Measurements from ENCODE around the gene ACSF2.

Gene ACSF2

DNA sequence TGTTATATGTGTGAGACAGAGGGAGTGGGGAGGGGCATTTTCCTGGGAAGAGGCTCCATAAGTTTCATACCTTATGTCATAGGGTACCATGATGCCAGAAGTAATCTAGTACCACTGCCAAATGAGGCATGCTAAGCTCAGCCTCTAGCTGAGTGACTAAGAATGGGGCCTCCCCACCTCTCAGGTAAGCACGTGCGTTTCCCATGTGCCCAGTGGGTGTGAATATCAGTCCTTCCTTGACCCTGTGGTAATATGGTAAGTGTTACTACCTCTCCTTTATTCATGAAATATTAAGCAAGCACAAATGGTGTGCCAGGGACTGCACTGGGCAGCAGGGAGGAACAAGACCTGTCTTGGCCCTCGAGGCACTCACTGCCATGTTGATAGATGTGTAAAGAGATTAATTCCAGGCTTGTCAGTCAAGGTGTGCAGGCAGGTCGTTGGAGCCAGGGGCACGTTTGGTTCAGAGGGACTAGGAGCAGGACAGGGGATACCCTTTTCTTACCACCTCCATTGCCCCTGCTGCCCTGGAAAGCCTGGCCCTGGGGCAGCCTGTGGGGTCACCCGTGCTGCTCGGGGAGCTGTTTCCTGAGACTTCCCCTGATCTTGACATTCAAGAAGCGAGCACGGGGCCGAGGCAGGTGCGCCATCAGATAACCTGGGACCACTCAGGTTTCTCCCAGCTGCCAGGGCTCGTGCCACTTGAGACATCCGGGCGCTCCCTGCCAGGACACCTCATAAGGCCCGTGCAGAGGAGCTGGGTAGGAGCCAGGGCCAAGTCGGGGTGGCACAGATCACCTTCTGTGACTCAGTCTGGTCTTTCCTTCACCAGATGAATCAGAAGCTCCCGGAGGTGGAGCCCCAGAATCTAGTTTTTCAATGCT is 61.4 kb downstream of the ACSF2 start:
- TF ChIP-seq, protein P1, sequence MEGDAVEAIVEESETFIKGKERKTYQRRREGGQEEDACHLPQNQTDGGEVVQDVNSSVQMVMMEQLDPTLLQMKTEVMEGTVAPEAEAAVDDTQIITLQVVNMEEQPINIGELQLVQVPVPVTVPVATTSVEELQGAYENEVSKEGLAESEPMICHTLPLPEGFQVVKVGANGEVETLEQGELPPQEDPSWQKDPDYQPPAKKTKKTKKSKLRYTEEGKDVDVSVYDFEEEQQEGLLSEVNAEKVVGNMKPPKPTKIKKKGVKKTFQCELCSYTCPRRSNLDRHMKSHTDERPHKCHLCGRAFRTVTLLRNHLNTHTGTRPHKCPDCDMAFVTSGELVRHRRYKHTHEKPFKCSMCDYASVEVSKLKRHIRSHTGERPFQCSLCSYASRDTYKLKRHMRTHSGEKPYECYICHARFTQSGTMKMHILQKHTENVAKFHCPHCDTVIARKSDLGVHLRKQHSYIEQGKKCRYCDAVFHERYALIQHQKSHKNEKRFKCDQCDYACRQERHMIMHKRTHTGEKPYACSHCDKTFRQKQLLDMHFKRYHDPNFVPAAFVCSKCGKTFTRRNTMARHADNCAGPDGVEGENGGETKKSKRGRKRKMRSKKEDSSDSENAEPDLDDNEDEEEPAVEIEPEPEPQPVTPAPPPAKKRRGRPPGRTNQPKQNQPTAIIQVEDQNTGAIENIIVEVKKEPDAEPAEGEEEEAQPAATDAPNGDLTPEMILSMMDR (IDR thresholded peaks at IDR 0.05; ENCODE audit: low read depth, low read length, missing control alignments) = no peak
- no peak overlapping the region for H3K4me3 ChIP-seq (ENCODE audit: low read depth, low read length)
- in situ Hi-C loops (cut with HindIII; ENCODE audit: low sequenced_read_pairs) = no loop called here
- DNase-seq (ENCODE audit: low read depth) = no peak

DNA sequence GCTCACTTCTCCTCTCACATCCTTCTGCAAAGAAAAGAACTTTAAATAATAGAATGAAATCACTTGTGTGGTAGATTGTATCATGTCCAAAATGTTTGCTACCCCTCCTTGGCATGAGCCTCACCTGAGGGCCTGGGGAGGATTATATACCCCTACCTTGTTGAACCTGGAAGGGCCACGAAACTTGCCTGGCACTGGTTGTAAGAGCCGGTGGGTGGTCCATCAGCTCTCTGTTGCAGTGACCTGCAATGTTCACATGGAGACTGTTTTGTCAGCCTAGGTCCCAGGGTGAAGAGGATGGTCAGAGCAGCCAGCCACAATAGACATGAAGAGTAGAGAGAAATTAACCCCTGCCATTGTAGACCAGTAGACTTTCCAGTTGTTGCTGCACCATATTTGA is 62.9 kb downstream of the ACSF2 start:
- TF ChIP-seq, protein P1 (IDR thresholded peaks at IDR 0.05; ENCODE audit: low read depth, low read length, missing control alignments) = no peak
- no peak overlapping the region for H3K4me3 ChIP-seq (ENCODE audit: low read depth, low read length)
- in situ Hi-C loops (cut with HindIII; ENCODE audit: low sequenced_read_pairs) = no loop called here
- no peak for DNase-seq (ENCODE audit: low read depth)

DNA sequence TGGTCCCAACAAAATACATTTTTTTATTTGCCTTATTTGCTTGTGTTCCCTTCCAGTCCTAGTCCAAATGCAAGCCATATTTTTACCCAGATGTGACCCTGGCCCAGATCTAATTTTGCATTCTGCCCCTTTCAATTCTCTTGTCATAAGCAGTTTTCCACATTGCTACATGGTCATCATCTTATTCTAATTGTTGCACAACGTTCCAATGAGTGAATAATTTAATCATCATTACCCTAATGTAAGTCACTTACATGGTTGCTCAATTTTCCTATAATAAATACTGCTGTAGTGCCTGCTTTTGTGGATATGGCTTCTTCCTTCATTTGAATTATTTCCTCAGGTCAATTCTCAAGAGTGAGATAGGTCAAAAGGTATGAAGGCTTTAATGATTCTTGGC is 65.5 kb downstream of the ACSF2 start:
- DNase-seq (ENCODE audit: low read depth) = no peak
- TF ChIP-seq, protein P1 (IDR thresholded peaks at IDR 0.05; ENCODE audit: low read depth, low read length, missing control alignments) = no peak
- no peak overlapping the region for H3K4me3 ChIP-seq (ENCODE audit: low read depth, low read length)
- in situ Hi-C loops (cut with HindIII; ENCODE audit: low sequenced_read_pairs) = no loop called here

DNA sequence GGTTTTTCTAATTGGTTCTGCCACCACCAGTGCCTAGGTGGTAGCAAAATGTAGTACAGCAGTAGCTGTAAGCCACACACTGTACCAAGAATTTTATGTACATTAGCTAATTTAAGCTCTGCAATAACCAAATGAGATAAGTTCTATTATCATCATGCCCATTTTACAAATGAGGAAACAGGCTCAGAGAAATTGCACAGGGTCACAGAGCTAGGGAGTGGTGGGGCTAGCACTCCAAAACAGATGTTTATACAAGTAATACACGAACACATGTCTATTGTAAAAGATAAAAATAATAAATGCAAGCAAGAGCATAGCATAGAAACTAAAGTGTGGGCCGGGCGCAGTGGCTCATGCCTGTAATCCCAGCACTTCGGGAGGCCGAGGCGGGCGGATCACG is 66.2 kb downstream of the ACSF2 start:
- DNase-seq (ENCODE audit: low read depth) = no peak
- in situ Hi-C loops (cut with HindIII; ENCODE audit: low sequenced_read_pairs) = no loop called here
- no peak overlapping the region for H3K4me3 ChIP-seq (ENCODE audit: low read depth, low read length)
- TF ChIP-seq, protein P1 (IDR thresholded peaks at IDR 0.05; ENCODE audit: low read depth, low read length, missing control alignments) = no peak

DNA sequence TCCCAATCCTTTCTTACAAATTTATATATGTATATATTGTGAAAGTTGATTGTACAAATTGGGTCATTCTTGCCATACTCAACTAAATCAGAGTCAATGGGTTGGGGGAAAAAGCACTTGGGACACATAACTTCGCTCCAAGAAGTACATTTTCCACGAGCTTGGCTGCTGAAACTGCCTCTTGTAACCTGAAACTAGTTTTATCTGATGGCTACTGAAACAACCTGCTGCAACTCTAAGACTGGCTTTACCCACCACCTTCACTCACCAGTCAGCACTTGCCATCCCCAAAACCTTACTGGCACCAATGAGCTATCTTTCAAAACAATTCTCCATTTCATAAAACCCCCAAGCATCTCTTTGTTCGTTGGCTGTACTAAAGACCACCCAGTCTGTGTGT is 67.7 kb downstream of the ACSF2 start:
- TF ChIP-seq, protein P1 (IDR thresholded peaks at IDR 0.05; ENCODE audit: low read depth, low read length, missing control alignments) = no peak
- DNase-seq (ENCODE audit: low read depth) = no peak
- in situ Hi-C loops (cut with HindIII; ENCODE audit: low sequenced_read_pairs) = no loop called here

DNA sequence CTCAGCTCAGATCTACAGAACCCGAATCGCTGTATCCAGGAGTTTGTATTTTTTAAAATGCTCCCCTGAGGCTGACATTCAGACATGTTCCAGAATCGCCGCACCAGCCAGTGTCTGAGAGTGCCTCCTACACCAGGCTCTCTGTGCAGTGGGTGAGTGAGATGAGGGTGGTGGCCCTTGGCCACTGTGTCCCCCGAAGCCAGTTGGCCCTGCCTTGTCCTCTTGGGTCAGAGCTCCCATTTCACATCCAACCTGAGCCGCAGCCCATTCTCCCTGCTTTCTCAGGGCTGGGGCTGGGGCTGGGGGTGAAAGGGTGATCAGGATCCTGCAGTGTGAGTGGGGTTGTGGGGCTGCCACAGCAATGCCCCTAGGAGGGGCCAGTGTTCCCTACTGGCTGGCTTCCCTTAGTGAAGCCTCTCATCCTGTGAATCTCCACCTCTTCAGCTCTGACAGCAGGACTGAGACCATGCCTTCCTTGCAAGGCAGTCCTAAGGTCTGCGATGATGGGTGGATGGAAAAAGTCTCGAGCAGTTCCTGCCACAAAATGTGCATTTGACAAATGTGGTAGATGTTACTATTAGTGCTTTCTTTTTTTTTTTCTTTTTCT is 69.3 kb downstream of the ACSF2 start:
- no peak overlapping the region for H3K4me3 ChIP-seq (ENCODE audit: low read depth, low read length)
- TF ChIP-seq, protein P1 (IDR thresholded peaks at IDR 0.05; ENCODE audit: low read depth, low read length, missing control alignments) = no peak
- DNase-seq (ENCODE audit: low read depth) = no peak
- in situ Hi-C loops (cut with HindIII; ENCODE audit: low sequenced_read_pairs) = no loop called here

More for the DNA sequence above, 67.7 kb downstream of the ACSF2 start:
- H3K4me3 ChIP-seq (ENCODE audit: low read depth, low read length) = no peak overlapping the region
